SK-N-MC (cell line): ENCODE results near the gene ZNF774.

Experiments used
- EZH2 ChIP-seq: fragments of 200-600 bp; sonication (generic); IDR thresholded peaks from one replicate; pipeline ENCODE4 v1.6.1; 2017; ENCODE audit warnings: antibody characterized with exemption
- POLR2AphosphoS5 ChIP-seq: IDR thresholded peaks from 2 replicates; pipeline ENCODE4 v1.6.1; 2012; ENCODE audit warnings: mild to moderate bottlenecking, low read depth, low read length, borderline replicate concordance

DNA sequence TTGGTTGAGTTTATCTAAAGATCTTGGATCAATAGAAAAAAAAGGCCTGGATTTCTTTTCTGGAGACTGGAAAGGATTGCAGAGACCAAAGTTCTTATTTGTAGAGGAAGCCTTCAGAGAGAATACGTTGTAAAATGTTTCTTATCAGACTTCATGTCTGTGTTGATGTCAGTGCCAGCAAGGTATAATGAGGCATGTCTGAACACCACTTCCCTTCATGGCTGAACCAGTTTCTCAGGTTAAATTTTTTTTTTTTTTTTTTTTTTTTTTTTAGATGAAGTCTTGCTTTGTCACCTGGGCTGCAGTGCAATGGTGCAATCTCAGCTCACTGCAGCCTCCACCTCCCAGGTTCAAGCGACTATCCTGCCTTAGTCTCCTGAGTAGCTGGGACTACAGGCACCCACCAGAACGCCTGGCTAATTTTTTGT, 17.8 kb upstream of the ZNF774 start:
- TF ChIP-seq POLR2AphosphoS5 (no peak), EZH2 (no peak)
